SKM-1 (cell line): ENCODE data around the gene ADH5.
"Not testable (repeated sequence)": the region's sequence is repeated elsewhere in the genome, so short reads cannot be mapped to it uniquely, and the experiment has no call there.

ENCODE experiments used
- DNase-seq: peaks from one replicate; lab custom pipeline; 2025; ENCODE audit not compliant: unreplicated experiment; lab: John Stamatoyannopoulos, UW

The ADH5 gene

GRCh38 chr4:99088481-99089365 is at the start of gene ADH5:
ADH5 (minus strand) TSS chr4:99088788; CDS start chr4:99088700, 88 bp downstream.
- peak; percentile 77 for DNase-seq

GRCh38 chr4:99136329-99136728 is 47.7 kb upstream of the ADH5 start:
- no peak for DNase-seq

GRCh38 chr4:99135541-99136162 is 47.1 kb upstream of the ADH5 start:
- no peak for DNase-seq

GRCh38 chr4:99134586-99134985 is 46.0 kb upstream of the ADH5 start:
- DNase-seq: no peak

GRCh38 chr4:99131378-99131777 is 42.8 kb upstream of the ADH5 start:
- DNase-seq: no peak

GRCh38 chr4:99126376-99126775 is 37.8 kb upstream of the ADH5 start:
- no peak for DNase-seq

- no peak for DNase-seq
Measured at GRCh38 chr4:99121008-99121407, 32.4 kb upstream of the ADH5 start.

- no peak for DNase-seq
Measured at GRCh38 chr4:99120501-99120900, 31.9 kb upstream of the ADH5 start.

GRCh38 chr4:99117876-99118693 is 29.5 kb upstream of the ADH5 start:
- peak; percentile 7 for DNase-seq

GRCh38 chr4:99117122-99117841 is 28.7 kb upstream of the ADH5 start:
- DNase-seq: not testable (repeated sequence)

GRCh38 chr4:99109286-99109685 is 20.7 kb upstream of the ADH5 start:
- DNase-seq: not testable (repeated sequence)

GRCh38 chr4:99104153-99104552 is 15.6 kb upstream of the ADH5 start:
- no peak for DNase-seq

GRCh38 chr4:99103166-99103565 is 14.6 kb upstream of the ADH5 start:
- DNase-seq: no peak

GRCh38 chr4:99102634-99103033 is 14.0 kb upstream of the ADH5 start:
- no peak for DNase-seq

- DNase-seq: no peak
Measured at GRCh38 chr4:99100876-99101275, 12.3 kb upstream of the ADH5 start.

- not testable (repeated sequence) for DNase-seq
Measured at GRCh38 chr4:99099814-99100213, 11.2 kb upstream of the ADH5 start.

GRCh38 chr4:99099311-99099710 is 10.7 kb upstream of the ADH5 start:
- DNase-seq: no peak

GRCh38 chr4:99091841-99092240 is 3.3 kb upstream of the ADH5 start:
- not testable (repeated sequence) for DNase-seq

GRCh38 chr4:99091216-99091575 is 2.6 kb upstream of the ADH5 start:
- no peak for DNase-seq

- no peak for DNase-seq
Measured at GRCh38 chr4:99090481-99091215, 2.1 kb upstream of the ADH5 start.
